Measurements from ENCODE around the gene FCMR. TPM values are rescaled to one million over a fixed set of nuclear protein-coding genes. Genes with fewer than 3 reads are reported as not detected.
A peak's percentile ranks its signal among the peaks of the same experiment; 100 is the strongest.

The FCMR gene
- total and polyA plus RNA-seq, 9 of the 15 experiments (the other 6 are each of a cell fraction or from before 2014, with no cell fraction given) = 0.11 to 0.82 (median 0.20) TPM; not detected in 5

GRCh38 chr1:206937425-206937824, 15.7 kb upstream of the FCMR start (continued):
- TF ChIP-seq TSHZ1 (CRISPR knock-in tag; IDR thresholded peaks at IDR 0.05) (no peak), MEF2A (IDR thresholded peaks at IDR 0.05; ENCODE audit: control insufficient read depth, low read depth, low read length) (no peak), SPI1 (IDR thresholded peaks at IDR 0.05; ENCODE audit: borderline replicate concordance, low read depth, low read length) (peak; percentile 99), HMBOX1 (IDR thresholded peaks at IDR 0.05) (peak; percentile 70; the same call in 1 of the 2 replicates)

- Histone ChIP-seq H3K9me1 (ENCODE audit: control insufficient read depth, insufficient read depth, low read length) (no peaks in the 10 kb centered on the region), H3K9me3 (replicated peaks; ENCODE audit: control insufficient read depth, insufficient read depth, low read depth, low read length) (no peaks in the 10 kb centered on the region), H2AFZ (ENCODE audit: low read depth, low read length) (peak overlapping the region; percentile 71), H3K4me1 (replicated peaks in 1 of 2; ENCODE audit: control insufficient read depth in 2 of 2, insufficient read depth in 2 of 2, low read length in 2 of 2) (peaks cover 9% of the 10 kb centered on the region in 2 experiments; a peak in 4 of 5 replicates), H3K4me2 (ENCODE audit: insufficient read depth, low read length) (peak overlapping the region; percentile 39), H3K27ac (ENCODE audit: extremely low read depth, low read depth, low read length) (no peak overlapping the region), H4K20me1 (replicated peaks; ENCODE audit: control insufficient read depth, insufficient read depth, low read length) (no peaks in the 10 kb centered on the region), H3K79me2 (ENCODE audit: control insufficient read depth, insufficient read depth, low read length) (no peaks in the 10 kb centered on the region), H3K27me3 (ENCODE audit: control insufficient read depth in 2 of 2, insufficient read depth in 2 of 2, low read length in 2 of 2) (no peaks in the 10 kb centered on the region), H3K9ac (ENCODE audit: insufficient read depth in 1 of 2, low read depth in 2 of 2, low read length in 2 of 2) (no peak overlapping the region), H3K4me3 (no peak overlapping the region), H3K36me3 (ENCODE audit: control insufficient read depth, insufficient read depth, low read length) (no peaks in the 10 kb centered on the region)
- in situ Hi-C loops (cut with MboI) = loop anchor here (10.0 kb wide), 1 partner anchor 139 kb away; no protein-coding TSS in a partner anchor
- 26% methylated on average over 19 of the region's 19 CpGs for WGBS (ENCODE audit: insufficient coverage, low coverage, missing lambda C conversion rate)
- FAIRE-seq (peak; percentile 89), ATAC-seq (peak; percentile 99), DNase-seq (ENCODE audit: extremely low read depth in 1 of 4, low spot score in 3 of 4) (peak; percentile 91 to 96 (median 92))
- intact Hi-C loops (cut with micrococcal nuclease) = loop anchor here (1.0 to 5.0 kb wide), 3 partner anchors 44 to 562 kb away; partner anchors contain the start of gene CR1
- no TSS peak for BruUV-seq (replicated peaks)
- ChIA-PET POLR2A (interaction anchor here (0.5 to 2.3 kb wide), 8 partner anchors 10 to 918 kb away, joined by 3 to 12 read pairs (median 4); partner anchors contain the start of genes FCMR and PIGR), CTCF (ENCODE audit: low intra/inter-chr PET ratio) (interaction anchor here (0.5 to 7.6 kb wide), 13 partner anchors 18 to 659 kb away, joined by 3 to 83 read pairs (median 3); no protein-coding TSS in a partner anchor)
- TF ChIP-seq ZNF253 (CRISPR knock-in tag; conservative IDR thresholded peaks at IDR 0.05) (no peak), GTF2F1 (IDR thresholded peaks at IDR 0.05; ENCODE audit: low read depth, low read length) (0 out of 2 replicates have a peak, but pooled peaks have one; percentile 53), ESRRA (IDR thresholded peaks at IDR 0.05; ENCODE audit: borderline replicate concordance, low read depth) (0 out of 2 replicates have a peak, but pooled peaks have one; percentile 47), XRCC3 (IDR thresholded peaks at IDR 0.05) (no peak), HMG20B (CRISPR knock-in tag; IDR thresholded peaks at IDR 0.05) (no peak), BRCA1 (IDR thresholded peaks at IDR 0.05) (no peak), BRCA1 (CRISPR knock-in tag; IDR thresholded peaks at IDR 0.05) (no peak), KAT8 (IDR thresholded peaks at IDR 0.05; ENCODE audit: low read depth) (no peak)
These were observed 13.8 kb upstream of the FCMR start for GRCh38 chr1:206935491-206936067.

Measured in K562 (cell line).